Breast epithelium (tissue), 4 donors: ENCODE measurements around the gene TTLL13. TPM values are rescaled to one million over a fixed set of nuclear protein-coding genes. Genes with fewer than 3 reads are reported as not detected.

ENCODE experiments used
- DNase-seq, 2 donors: peaks; one replicate each; pipeline ENCODE4 v3.0.0-alpha.2; 2019; ENCODE audit warnings: low spot score in 2 of 2
- H3K27ac ChIP-seq, 2 donors: fragments of 200-600 bp; sonication (generic) in 1 of 2; one replicate each; pipeline ENCODE4 v1.5.1; 2016 to 2019; ENCODE audit warnings: mild to moderate bottlenecking in 1 of 2
- H3K27me3 ChIP-seq, 2 donors: fragments of 200-600 bp; sonication (generic) in 1 of 2; one replicate each; pipeline versions ENCODE4 v1.5.1 to v1.6.0; 2017 to 2019; ENCODE audit warnings: control low read depth in 1 of 2, mild to moderate bottlenecking in 1 of 2
- H3K36me3 ChIP-seq: fragments of 200-600 bp; one replicate; pipeline ENCODE4 v1.5.1; 2019
- H3K4me1 ChIP-seq, 2 donors: fragments of 200-600 bp; sonication (generic); one replicate each; pipeline ENCODE4 v1.5.1; 2016 to 2019; ENCODE audit warnings: control low read depth in 1 of 2
- H3K4me3 ChIP-seq, 3 donors: fragments of 200-600 bp; sonication (generic); 1 replicate in 2 of 3; 2 replicates in 1 of 3; pipeline ENCODE4 v1.5.1; 2016 to 2019; ENCODE audit warnings: mild to moderate bottlenecking in 3 of 3, moderate library complexity in 2 of 3
- H3K9me3 ChIP-seq, 2 donors: fragments of 200-600 bp; sonication (generic) in 1 of 2; one replicate each; pipeline ENCODE4 v1.5.1; 2016 to 2019; ENCODE audit warnings: control low read depth in 1 of 2
- POLR2A ChIP-seq: fragments of 450-650 bp; IDR thresholded peaks from one replicate; pipeline ENCODE4 v1.6.1; 2016; ENCODE audit warnings: antibody characterized with exemption, mild to moderate bottlenecking, moderate library complexity
- POLR2AphosphoS5 ChIP-seq, 3 donors: sonication (generic); formaldehyde crosslinking; IDR thresholded peaks; one replicate each; pipeline ENCODE4 v1.6.1; 2017; ENCODE audit warnings: antibody characterized with exemption in 3 of 3
- intact Hi-C: fragments of 100-400 bp; cut with DNase I; formaldehyde crosslinking; loops from one replicate; pipeline ENCODE4 v1.15.1; 2023; ENCODE audit warnings: low total_unique reads
- total RNA-seq, 3 donors: library from RNA; depleted of rRNA; stranded (reverse); fragments of >200 nt; gene quantifications; one replicate each; pipeline ENCODE4 v1.1.0, GENCODE V29; 2016
- TF ChIP-seq, protein P1 (sequence below), 3 donors: fragments of 450-650 bp; IDR thresholded peaks; one replicate each; pipeline ENCODE4 v1.5.1; 2016 to 2017; ENCODE audit warnings: antibody characterized with exemption in 3 of 3, mild to moderate bottlenecking in 3 of 3, moderate library complexity in 3 of 3

Gene TTLL13
- total RNA-seq, 3 donors from 2014 or later = 0.15 TPM; not detected in 2

DNA sequence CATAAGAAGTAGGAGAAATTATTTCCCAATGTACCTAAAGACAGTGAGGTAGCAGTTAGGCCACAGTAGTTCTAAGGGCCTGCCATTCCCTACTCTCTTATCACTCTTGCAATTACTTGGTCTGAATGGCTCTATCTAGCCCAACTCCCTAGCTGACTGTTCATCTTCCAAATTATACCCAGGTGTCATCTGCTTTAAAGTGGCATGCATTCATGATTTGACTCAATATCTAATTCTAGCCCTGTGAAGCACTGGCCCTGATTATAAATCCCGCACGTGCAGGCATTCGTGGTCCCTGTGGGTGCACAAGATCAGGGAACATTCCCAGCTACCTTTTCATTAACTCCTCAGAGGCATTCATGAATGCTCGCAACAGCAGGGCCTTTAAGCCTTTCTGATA lies 59.7 kb downstream of the TTLL13 start:
- no peak for DNase-seq
- no peaks in the 10 kb centered on the region for H3K9me3 ChIP-seq
- no peaks in the 10 kb centered on the region for H3K4me1 ChIP-seq
- no peaks in the 10 kb centered on the region for H3K36me3 ChIP-seq
- H3K27ac ChIP-seq = no peak overlapping the region
- no peaks in the 10 kb centered on the region for H3K27me3 ChIP-seq
- TF ChIP-seq POLR2A (no peak), POLR2AphosphoS5 (IDR thresholded peaks at IDR 0.05) (no peak)
- TF ChIP-seq, protein P1, sequence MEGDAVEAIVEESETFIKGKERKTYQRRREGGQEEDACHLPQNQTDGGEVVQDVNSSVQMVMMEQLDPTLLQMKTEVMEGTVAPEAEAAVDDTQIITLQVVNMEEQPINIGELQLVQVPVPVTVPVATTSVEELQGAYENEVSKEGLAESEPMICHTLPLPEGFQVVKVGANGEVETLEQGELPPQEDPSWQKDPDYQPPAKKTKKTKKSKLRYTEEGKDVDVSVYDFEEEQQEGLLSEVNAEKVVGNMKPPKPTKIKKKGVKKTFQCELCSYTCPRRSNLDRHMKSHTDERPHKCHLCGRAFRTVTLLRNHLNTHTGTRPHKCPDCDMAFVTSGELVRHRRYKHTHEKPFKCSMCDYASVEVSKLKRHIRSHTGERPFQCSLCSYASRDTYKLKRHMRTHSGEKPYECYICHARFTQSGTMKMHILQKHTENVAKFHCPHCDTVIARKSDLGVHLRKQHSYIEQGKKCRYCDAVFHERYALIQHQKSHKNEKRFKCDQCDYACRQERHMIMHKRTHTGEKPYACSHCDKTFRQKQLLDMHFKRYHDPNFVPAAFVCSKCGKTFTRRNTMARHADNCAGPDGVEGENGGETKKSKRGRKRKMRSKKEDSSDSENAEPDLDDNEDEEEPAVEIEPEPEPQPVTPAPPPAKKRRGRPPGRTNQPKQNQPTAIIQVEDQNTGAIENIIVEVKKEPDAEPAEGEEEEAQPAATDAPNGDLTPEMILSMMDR (IDR thresholded peaks at IDR 0.05) = no peak
- H3K4me3 ChIP-seq = no peak overlapping the region
- intact Hi-C loops = no loop called here

Other genes starting within 250 kb of the TTLL13 start
- 10 to 100 TPM in 2 of 3 donors, 1 to 10 TPM in 1; 4.0 to 14.4 (median 10.4) TPM for gene ZNF710, start 248.2 kb upstream of the TTLL13 start, total RNA-seq
- gene IDH2, start 147.1 kb upstream of the TTLL13 start, total RNA-seq = 10 to 100 TPM; 29.9 to 73.5 (median 58.7) TPM
- 10 to 100 TPM in 2 of 3 donors, 1 to 10 TPM in 1; 6.6 to 72.8 (median 56.9) TPM for gene SEMA4B, start 48.2 kb upstream of the TTLL13 start, total RNA-seq
- 10 to 100 TPM; 30.2 to 61.3 (median 49.5) TPM for gene CIB1, start 15.6 kb upstream of the TTLL13 start, total RNA-seq
- 1 to 10 TPM; 3.4 to 9.4 (median 7.5) TPM for gene GDPGP1, start 15.3 kb upstream of the TTLL13 start, total RNA-seq
- 10 to 100 TPM; 67.7 to 99.1 (median 87.2) TPM for gene NGRN, start 16.1 kb downstream of the TTLL13 start, total RNA-seq
- 1 to 10 TPM; 2.6 to 7.6 (median 4.6) TPM for gene ZNF774, start 102.7 kb downstream of the TTLL13 start, total RNA-seq
- gene IQGAP1, start 138.7 kb downstream of the TTLL13 start, total RNA-seq = 100 to 1,000 TPM; 244 to 387 (median 288) TPM